ENCODE results near the gene XRCC1.

DNA sequence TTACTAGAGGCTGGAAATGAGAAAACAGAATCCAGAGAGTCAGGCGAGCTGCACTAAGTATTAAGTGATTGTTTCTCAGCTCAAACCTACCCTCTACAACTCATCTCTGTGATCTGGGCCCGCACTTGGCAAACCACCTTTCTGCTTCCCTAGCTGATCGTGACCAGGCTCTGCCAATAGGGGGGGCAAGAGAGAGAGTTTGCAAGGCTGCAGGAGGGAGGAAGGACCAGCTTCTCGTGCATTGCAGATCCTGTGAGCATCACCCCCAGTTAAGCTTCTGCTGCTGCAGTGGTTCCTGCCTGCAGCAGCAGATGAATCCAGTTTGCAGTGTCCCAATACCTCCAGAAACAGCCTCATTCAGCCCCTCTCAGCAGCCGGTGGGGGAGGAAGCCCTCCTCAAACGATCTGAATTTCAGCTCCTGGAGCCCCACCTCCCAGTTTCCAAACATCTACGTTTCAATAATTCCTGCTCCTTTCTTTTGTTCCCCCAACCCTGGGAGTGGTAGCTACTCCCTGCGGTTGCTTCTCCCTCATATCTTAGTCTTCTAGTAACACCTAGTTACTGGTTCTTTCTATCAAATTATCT, 20.0 kb downstream of the XRCC1 start:
- TF ChIP-seq, protein P1, sequence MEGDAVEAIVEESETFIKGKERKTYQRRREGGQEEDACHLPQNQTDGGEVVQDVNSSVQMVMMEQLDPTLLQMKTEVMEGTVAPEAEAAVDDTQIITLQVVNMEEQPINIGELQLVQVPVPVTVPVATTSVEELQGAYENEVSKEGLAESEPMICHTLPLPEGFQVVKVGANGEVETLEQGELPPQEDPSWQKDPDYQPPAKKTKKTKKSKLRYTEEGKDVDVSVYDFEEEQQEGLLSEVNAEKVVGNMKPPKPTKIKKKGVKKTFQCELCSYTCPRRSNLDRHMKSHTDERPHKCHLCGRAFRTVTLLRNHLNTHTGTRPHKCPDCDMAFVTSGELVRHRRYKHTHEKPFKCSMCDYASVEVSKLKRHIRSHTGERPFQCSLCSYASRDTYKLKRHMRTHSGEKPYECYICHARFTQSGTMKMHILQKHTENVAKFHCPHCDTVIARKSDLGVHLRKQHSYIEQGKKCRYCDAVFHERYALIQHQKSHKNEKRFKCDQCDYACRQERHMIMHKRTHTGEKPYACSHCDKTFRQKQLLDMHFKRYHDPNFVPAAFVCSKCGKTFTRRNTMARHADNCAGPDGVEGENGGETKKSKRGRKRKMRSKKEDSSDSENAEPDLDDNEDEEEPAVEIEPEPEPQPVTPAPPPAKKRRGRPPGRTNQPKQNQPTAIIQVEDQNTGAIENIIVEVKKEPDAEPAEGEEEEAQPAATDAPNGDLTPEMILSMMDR (IDR thresholded peaks at IDR 0.05 in 4 of 5, conservative IDR thresholded peaks at IDR 0.05 in 1 of 5): peak in 3 of 5 experiments; percentile 20 to 51 (median 22)
- TF ChIP-seq POLR2A (IDR thresholded peaks at IDR 0.05): no peak
